NCI-H128 (cell line): ENCODE results near the gene ARHGAP44.
"Not testable (repeated sequence)": the region's sequence is repeated elsewhere in the genome, so short reads cannot be mapped to it uniquely, and the experiment has no call there.

ENCODE experiments used
- DNase-seq: peaks from one replicate; lab custom pipeline; 2025; ENCODE audit not compliant: unreplicated experiment; lab: John Stamatoyannopoulos, UW

Gene ARHGAP44

DNA sequence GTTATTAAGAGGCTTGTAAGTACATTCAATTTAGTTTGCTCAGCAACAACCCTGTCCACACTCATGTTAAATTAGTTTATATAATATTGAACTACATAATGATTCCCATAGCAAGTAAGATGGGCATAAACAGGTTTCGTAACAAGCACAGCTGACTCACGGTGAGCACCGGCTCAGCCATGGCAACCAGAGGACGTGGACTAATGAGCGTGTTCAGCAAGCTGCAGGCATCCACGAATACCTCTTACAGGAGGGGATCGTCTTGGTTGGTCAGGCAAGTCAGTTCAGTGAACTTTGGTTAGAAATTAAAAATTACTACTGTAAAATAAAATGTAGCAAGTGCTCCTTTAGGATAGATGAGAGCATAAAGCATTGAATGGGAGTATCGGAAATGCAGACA, 170.1 kb downstream of the ARHGAP44 start:
- no peak for DNase-seq

DNA sequence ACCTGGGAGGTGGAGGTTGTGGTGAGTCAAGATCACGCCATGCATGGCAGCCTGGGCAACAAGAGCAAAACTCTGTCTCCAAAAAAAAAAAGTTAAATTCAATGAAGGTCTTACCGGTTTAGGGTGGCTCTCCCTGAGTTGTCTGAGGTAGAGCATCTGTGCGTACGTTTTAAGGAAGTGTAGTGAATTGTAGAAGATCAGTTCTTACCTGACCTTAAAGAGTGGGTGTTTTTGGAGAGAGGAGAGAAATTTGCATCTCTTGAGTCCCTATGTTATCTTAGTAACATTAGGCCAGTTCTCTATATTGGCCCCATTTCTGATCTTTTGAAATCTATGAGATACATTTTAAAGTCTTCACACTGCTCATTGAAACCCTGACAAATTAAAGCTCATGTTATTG, 172.4 kb downstream of the ARHGAP44 start:
- DNase-seq, result no peak

DNA sequence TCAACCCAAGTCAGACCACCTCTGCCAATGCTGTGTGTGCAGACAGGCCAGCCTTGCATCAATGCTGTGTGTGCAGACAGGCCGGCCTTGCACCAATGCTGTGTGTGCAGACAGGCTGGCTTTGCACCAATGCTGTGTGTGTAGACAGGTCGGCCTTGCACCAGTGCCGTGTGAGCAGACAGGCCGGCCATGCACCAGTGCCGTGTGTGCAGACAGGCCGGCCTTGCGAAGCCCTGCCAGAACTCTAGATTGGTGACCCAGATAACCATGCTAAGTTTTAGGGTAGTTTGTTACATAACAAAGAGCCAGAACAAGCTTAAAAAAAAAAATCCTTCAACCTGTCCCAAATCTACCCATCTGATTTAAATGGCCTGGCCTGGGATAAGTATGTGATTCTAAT, 174.2 kb downstream of the ARHGAP44 start:
- DNase-seq, result no peak

DNA sequence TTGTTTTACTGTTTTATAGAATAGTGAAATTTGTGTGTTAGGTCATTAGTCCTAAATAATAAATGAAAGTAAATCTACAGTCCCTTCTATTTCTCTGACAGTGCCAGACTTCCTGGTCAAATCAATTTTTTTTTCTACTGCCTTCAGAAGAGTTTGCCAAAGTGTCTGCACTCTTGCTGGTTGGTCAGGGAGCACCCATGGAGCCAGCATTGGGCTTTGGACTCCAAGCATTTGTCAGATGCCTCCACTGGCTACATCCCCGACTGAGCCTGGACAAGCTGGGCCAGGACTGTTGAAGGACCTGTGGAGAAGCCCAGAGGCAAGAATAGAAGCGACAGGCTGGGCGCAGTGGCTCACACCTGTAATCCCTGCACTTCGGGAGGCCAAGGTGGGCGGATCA, 174.9 kb downstream of the ARHGAP44 start:
- no peak for DNase-seq

DNA sequence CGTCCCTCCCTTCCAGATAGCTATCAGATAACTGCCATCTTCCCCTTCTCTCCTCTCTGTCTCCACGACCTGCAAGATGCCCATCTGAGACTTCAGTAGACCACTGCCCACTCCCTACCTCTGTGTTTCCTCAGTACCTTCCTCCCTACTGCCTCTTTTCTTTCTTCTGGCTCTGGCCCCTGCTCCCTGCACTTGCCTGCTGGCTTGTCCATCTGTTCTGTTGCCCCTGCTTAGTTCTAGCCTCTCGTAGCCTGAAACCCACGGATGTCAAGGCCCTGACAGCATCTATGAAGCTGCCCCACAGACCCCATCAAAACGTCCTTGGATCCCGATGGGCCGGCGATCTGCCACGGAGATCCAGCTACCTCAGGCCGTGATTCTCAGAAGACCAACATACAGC, 175.5 kb downstream of the ARHGAP44 start:
- no peak for DNase-seq

DNA sequence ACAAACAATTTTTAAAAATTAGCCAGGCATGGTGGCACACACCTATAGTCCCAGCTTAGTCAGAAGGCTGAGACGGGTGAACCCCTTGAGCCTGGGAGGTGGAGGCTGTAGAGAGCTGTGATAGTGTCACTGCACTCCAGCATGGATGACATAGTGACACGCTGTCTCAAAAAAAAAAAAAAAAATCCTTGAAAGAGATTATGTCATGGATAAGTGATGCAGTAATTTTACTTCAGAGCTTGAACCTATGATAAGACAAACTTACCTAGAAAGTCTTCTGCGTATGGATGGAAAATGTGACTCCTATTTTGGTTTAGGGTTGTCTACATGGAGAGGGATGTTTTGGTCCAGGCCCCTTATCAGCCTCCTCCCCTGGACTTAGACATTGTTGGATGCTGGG, 176.7 kb downstream of the ARHGAP44 start:
- no peak for DNase-seq

DNA sequence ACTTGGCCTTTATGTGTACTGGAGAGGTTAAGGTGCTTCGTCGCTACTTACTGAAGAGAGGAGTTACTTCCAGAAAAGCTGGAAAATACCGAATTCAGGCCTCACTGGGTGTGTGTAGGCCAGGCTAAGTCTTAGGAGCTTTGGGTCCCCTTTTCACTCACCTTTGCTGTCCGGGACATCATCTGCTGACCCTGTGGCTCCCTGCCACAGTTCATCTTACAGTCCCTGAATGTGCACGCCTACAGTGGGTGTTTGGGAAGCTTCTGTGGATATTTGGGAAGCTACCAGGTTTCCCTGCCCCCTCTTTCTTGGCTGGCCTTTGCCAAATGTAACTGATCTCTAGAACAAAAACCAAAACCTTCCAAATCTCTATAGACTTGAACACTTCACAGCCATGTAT, 177.1 kb downstream of the ARHGAP44 start:
- DNase-seq, result no peak

DNA sequence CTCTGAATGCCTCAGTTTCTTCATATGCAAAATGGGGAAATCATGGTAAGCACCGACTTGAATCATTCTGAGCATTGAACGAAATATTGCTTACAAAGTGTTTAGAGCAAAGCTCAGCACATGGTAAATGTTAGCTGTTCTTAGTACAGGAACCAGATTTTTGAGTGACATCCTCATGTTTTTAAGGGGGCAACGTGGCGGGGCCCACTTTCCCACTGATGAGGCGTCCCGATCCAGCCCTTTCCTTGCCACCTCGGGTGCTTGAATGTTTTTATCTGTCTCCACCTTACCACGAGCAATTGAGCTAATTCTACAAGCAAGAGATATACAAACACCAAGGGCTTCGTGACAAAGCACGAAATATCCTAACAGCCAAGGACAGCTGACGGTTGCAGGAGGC, 178.7 kb downstream of the ARHGAP44 start:
- no peak for DNase-seq

DNA sequence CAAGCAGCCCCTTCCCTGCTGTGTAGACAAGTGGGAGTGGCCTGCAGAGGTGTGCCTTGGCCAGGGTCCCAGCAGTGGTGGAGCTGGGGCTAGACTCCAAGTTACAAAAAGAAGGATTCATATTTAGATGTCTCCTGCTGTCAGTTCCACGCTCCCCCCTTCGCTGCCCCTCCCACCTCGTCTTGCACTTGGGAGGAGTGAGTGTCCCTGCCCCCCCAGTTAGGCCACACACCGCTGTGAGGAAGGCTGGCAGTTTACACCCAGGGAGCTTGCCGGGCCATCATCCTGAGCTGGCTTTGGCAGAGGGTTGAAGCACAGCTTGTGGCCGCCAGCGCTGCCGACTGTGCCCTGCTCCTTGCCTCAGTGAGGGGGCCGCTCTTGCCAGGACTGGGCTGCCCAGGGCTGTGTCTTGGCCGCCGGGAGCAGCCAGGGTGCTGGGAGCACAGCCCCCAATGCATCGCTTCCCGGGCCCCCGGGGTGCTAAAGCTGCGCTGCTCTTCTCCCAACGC, 184.3 kb downstream of the ARHGAP44 start:
- no peak for DNase-seq

DNA sequence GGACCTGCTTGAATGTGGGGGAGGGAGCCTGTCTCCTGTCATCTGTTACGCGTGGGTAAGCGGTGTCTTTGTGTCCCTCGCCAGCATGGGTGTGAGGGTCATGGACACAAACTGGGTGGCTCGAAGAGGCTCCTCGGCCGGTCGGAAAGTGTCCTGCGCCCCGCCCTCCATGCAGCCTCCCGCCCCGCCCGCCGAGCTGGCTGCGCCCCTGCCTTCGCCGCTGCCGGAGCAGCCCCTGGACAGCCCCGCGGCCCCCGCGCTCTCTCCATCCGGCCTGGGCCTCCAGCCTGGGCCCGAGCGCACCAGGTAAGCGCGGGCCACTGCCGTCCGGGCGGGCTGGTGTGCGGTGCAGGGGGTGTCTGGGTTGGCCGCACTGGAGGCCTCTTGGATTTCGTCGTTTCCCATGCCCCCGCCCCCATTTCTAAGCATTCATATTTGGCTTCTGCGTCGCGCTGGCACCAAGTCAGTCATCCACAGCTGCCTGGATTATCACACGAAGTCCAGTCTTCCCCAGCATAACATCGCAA, 184.8 kb downstream of the ARHGAP44 start:
- DNase-seq, result no peak

DNA sequence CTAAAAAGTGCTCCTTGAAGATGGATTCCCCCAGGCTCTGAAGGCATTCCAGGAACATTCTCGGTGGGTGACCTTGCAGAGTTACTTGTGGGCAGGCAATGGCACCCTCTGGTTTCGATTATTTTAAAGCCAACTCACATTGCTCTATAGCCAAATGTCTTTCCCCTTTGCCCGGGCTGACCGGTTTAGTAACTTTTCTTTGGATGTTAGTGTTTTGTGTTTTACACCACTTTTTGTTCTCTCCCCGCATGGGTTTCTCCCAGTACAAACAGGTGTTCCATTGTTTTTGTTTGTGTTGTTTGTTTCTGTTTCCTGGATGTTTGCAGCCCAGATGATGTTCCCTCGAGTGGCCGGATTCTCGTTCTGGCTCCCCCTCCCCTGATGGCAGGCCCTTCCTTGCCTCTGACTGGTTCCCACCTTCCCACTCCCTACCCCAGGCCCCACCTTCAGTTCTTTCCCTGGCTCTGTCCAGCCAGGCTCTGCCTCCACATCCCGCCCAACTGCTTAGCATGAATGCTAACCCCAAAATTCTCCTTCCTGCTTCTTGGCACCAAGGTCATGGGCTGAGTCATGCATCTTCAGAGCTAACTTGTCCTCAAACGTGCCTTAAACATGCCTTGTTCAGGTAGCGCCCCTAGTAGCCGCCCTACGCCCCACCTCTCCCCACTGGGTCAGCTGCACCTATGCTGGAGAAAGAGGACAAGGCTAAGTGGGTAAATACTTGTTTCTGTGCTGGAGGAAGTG, 187.9 kb downstream of the ARHGAP44 start:
- no peak for DNase-seq

DNA sequence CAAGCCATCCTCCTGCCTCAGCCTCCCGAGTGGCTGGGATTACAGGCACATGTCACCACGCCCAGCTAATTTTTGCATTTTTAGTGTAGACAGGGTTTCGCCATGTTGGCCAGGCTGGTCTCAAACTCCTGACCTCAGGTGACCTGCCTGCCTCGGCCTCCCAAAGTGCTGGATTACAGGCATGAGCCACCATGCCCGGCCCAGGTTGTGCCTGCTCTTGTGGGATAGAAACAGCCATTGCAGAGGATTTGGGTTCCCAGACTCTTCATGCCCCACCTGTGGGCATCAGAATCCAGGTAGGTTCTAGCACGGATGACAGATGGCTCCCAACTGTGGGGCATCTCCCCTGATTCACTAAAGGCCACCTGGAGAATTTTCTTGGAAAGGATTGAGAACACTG, 189.5 kb downstream of the ARHGAP44 start:
- not testable (repeated sequence) for DNase-seq

DNA sequence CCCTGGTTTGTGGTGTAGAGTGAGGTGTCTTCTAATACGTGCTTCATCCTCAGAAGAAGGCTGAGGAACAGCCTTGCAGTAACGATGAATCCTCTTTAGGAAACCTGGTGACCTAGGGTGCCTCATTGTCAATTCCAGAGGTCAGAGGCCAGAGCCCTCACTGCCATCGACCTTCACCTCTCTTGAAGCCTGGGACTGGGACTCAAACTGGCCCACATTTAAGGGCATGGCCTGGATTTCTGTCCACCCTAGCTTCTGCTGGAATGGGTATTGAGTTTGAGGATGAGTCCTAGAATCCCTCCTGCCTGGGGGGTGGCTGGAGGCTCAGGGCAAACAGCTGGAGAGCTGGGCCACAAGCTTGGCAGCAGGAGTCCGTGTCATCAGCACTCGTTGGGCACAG, 189.9 kb downstream of the ARHGAP44 start:
- no peak for DNase-seq

DNA sequence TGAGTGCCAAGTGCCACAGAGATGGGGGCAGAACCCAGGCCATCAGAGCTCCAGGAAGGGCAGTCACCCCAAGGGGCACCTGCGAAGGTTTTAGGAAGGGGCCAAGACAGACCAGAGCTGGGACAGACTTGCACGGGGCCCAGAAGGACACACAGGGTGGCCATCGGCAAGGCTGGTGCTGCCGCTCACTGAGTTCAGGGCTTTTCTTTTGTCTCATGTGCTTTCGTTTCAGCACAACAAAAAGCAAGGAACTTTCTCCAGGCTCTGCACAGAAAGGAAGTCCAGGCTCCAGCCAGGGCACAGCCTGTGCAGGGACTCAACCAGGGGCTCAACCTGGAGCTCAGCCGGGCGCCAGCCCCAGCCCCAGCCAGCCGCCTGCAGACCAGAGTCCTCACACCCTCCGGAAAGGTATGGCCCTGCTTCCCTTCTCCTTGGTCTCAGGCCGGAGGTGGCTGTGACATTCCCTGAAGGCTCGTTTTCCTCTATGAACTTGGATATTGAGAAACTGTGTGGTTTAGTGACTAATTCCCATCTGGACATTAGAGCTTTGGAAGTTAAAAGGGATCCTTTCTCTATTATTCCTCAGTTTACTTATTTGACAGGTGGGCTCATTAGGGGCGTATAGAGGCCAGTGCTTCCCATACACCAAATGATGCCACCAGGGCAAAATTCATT, 190.7 kb downstream of the ARHGAP44 start:
- no peak for DNase-seq

DNA sequence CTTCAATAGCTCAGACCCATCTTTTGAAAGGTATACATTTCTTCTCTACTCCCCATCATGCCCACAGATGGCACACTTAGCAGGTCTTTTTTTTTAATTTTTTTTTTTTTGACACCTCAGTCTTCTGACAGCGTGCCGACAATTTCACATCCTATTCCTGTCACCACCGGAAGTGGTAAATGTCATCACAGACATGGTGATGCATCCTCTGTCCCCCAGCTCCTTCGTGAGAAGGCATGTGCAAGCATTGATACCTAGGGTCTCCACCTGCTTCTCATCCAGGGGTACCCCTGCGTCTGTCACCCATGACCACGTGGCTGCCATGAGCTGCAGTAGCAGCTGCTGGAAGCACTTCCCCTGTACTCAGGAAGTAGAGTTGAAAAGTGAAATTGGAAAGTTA, 192.9 kb downstream of the ARHGAP44 start:
- DNase-seq, result no peak

DNA sequence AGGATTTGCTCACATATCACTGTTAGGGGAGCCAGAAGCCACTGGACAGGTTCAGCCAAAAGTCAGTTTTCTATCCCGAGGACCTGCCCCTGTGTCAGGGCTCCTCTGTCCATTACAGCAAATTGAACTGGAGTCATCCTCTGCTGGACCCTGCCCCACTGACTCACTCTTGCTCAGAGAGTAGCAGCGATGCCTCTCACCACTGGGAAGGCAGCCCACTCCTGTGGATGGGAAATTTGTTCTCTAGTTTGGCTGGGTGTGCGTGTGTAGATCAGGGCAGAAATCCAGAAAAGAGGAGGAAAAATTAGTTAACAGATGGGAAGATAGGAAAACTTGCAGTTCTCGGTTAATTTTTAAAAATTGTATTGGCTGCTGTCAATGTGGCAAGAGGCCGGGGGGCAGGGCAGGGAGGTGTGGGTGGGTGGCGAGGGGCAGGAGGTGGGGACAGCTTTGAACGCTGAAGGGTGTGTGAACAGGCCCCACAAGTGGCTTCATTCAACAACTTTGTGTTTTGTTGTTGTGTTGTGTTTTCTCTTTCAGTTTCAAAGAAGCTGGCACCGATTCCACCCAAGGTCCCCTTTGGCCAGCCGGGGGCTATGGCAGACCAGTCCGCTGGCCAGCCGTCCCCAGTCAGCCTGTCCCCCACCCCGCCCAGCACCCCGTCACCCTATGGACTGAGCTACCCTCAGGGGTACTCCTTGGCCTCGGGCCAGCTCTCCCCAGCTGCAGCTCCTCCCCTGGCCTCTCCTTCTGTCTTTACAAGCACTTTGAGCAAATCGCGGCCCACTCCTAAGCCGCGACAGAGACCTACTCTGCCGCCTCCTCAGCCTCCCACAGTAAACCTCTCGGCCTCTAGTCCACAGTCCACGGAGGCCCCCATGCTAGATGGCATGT, 194.9 kb downstream of the ARHGAP44 start:
- DNase-seq, result no peak

DNA sequence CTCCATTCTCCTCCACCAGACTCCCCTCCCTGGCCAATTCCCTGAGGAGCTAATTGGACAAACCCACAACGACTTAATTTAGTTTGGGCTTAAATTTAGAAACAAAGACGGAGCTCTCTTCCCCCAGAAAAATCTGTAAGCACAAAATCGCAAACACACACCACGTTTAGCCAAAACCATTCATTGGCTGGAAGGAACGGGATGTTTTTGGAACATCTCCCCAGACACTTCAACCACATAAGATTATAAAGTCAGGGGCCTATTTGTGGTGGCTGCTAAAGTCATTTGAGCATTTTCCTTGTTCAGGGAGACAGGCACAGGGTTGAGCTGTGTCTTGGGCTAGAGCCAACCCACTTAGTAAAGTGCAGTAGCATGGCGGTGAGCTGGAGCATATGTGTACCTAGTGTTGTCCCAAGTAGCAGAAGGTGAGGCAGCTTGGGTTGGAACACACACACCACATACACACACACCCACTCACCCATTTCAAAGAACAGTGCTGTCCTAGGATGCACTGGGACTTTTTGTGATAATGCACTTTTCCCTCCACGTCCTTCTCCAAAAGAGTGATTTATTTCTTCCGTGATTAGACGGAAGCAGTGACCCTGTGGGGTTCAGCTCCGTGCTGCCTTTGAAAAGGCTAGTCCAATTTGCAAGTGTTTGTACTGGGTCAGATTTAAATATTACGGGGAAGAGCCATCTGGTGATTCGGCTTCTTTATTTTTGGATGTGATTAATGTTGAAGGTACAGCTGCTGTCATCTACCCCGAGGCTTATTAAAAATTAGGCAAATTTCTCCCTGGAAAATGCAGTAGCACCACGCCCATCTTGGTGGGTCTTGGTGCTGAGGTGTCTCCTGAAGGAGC, 196.4 kb downstream of the ARHGAP44 start:
- DNase-seq, result no peak

DNA sequence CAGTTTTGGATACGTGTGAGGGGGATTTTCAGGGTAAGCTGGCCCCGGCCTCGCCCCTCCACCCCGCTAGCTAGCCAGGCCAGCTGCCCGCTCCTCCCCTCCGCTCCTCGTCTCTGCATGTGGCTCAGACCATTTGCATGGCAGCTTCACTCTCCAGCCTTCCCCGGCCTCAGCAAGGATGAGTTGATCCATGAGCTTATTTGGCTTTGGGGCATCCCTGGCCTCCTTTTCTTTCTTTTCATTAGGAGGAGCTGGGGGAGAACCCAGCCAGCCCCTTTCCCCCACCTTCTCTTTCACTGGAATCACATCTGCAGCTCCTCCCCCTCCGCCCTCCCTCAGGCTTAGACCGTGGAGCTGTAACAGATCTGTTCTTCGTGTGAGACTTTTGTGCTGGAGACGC, 197.8 kb downstream of the ARHGAP44 start:
- no peak for DNase-seq

DNA sequence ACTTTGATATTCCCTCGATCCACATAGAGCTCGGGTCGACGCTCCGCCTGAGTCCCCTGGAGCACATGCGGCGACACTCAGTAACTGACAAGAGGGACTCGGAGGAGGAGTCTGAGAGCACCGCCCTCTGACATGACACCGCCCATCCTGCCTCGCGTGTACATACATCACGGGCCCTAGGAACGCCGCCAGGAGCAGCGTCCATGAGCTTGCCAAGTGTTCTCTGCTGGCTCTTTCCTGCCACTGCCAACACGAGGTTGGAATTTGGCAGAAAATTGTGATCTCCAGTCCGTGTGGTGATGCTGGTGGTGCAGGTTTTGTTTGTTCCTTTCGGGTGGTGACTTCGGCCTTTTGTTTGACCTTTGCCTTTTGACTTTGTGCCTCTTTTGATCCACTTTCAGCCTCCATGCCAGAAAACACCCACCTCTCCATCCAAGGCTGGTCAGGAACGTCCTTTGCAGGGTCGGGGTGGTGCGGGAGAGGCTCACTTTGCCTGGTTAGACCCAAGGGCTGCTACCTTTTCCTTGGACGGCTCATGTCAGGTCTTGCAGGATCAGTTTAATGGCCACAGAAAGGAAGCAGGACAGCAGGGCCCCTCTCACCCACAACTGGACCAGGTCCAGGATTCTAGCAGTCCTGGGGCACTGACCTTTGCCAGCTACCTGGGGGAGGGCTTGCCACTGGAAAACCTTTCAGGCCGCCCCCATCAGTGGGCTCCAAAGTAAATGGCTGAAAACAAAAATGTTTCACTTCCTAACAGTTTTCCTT, 200.9 kb downstream of the ARHGAP44 start:
- DNase-seq, result no peak

DNA sequence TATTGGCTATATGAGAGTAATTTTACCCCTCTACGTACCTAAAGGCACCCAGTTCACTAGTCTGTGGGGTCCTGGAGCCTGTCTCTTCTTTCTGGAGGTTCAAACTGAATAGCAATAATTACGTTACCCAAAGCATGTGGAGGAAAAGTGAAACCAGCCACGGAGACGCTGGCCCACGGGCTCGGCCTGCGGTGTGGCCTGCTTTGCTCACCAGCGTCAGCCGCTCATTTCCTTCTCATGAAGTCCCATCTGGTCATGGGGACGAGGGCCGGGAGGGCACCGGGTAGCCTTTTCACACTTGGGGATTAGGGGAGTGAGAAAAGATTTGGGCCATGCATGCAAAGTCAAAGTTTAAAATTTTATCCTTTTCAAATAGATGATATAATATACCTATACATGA, 201.6 kb downstream of the ARHGAP44 start:
- no peak for DNase-seq
